Medulla oblongata (tissue), 1 donor: Measurements from ENCODE around the gene CCNDBP1.
"Not testable (repeated sequence)": the region's sequence is repeated elsewhere in the genome, so short reads cannot be mapped to it uniquely, and the experiment has no call there.

ENCODE experiments used
- DNase-seq: peaks from one replicate; pipeline ENCODE4 v3.0.0-alpha.2; 2015; ENCODE audit errors: extremely low spot score

Gene CCNDBP1, protein sequence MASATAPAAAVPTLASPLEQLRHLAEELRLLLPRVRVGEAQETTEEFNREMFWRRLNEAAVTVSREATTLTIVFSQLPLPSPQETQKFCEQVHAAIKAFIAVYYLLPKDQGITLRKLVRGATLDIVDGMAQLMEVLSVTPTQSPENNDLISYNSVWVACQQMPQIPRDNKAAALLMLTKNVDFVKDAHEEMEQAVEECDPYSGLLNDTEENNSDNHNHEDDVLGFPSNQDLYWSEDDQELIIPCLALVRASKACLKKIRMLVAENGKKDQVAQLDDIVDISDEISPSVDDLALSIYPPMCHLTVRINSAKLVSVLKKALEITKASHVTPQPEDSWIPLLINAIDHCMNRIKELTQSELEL

DNA sequence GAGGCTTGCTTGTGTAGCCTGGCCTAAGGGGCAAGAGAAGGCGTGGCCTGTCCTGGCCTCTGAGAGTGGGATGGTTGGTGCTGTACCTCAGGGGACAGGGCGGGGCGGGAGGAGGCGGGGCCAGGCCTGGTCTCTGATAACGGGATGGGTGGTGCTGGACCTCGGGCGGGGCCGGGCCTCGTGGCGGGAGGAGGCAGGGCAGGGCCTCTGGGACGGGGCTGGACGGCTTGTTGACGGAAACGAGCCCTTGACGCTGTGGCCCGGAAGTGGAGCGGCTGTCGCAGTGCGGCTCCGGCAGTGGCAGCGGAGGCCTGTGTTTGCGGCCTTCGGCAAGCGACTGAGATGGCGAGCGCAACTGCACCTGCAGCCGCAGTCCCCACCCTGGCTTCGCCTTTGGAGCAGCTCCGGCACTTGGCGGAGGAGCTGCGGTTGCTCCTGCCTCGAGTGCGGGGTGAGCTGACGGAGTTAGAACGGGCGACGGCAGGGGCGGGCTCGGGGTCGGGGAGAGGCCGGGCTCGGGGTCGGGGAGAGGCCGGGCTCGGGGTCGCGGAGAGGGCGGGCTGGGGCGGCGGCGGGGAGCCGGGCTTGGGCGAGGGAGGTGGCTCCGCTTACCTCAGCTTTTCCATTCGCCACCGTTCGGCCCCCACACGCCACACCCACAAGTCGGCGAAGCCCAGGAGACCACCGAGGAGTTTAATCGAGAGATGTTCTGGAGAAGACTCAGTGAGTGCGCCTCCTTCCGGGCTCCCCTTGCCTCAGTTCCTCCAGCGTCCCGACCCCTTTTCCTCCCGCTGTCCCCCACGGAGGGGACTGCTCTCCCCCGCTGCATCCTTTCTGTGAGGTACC is at the start of gene CCNDBP1:
Gene CCNDBP1 (plus strand): TSS at position 247 of the 846 bp plus-strand sequence. CDS start 96 bp downstream, at position 343.
- DNase-seq: peak; percentile 77

- DNase-seq: no peak
Measured at GRCh38 chr15:43143203-43143941, 41.8 kb upstream of the CCNDBP1 start.

DNA sequence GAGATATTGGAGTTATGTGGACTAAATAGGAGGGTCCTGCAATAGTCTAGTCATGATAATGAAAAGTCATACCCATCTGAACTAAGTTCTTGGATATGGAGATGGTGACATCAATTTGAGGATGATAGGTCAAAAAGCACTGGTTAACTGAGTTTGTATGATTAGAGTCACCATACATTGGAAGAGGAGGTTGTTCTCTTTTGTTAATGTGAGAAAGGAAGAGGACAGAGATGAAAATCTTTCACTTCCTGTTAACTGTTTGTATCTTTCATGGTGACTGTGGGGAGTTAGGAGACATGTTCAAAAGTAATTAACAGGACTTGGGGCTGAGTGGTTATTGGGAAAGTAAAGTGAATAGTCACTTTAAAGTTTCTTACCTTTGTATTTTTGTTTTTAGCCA is 40.7 kb upstream of the CCNDBP1 start:
- no peak for DNase-seq

GRCh38 chr15:43146184-43146583 is 39.0 kb upstream of the CCNDBP1 start:
- no peak for DNase-seq

DNA sequence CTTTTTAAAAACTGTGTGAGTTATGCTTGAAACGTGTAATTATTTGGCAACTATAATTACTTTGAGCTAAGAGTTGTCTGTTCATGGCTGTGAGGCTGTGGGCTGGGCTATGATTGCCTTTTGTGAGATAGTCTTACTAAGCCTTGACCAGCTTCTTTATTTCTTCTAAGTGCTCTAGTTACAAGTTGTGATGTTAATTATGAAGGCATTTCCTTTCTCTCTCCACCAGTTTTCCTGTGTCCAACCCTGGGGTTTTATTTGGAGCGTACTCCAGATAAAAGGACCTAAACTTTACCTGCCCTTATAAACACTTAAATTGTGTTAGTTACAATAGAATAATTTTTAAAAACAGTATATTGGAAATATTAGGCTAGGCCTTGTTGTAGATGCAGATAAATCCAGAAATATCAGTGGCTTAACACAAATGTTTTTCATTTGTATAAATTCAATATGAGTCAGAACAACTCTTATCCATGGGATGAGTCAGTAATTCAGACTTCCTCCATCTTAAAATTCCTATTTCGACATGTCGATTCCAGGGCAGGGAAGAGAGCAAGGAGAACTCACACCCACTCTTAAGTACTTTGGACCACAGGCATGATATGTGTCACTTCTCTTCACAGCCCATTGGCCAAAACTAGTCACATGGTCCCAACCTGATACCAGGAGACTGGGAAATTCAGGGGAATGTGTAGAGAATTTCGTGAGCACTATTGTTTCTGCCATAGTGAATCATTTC is 34.8 kb upstream of the CCNDBP1 start:
- no peak for DNase-seq

DNA sequence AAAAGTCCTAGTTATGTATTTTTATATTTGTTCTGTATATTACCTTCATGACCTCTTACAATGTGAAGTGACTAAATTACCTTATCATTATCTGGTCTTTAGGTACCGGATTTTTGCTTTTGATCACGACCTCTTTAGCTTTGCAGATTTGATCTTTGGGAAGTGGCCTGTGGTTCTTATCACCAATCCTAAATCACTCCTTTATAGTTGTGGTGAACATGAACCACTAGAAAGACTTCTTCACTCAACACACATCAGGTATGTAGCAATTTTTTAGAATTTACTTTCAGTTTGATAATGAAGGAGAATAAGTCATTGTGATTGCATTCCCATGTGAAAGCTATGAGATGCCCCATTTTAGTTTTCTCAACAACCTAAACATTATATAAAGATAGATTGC is 33.5 kb upstream of the CCNDBP1 start:
- no peak for DNase-seq

- no peak for DNase-seq
Measured at GRCh38 chr15:43153269-43153668, 31.9 kb upstream of the CCNDBP1 start.

GRCh38 chr15:43165801-43166325 is 19.3 kb upstream of the CCNDBP1 start:
- DNase-seq: no peak

DNA sequence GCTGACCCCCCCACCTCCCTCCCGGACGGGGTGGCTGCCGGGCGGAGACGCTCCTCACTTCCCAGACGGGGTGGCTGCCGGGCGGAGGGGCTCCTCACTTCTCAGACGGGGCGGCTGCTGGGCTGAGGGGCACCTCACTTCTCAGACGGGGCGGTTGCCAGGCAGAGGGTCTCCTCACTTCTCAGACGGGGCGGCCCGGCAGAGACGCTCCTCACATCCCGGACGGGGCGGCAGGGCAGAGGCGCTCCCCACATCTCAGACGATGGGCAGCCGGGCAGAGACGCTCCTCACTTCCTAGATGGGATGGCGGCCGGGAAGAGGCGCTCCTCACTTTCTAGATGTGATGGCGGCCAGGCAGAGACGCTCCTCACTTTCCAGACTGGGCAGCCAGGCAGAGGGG is 17.9 kb upstream of the CCNDBP1 start:
- DNase-seq: not testable (repeated sequence)

DNA sequence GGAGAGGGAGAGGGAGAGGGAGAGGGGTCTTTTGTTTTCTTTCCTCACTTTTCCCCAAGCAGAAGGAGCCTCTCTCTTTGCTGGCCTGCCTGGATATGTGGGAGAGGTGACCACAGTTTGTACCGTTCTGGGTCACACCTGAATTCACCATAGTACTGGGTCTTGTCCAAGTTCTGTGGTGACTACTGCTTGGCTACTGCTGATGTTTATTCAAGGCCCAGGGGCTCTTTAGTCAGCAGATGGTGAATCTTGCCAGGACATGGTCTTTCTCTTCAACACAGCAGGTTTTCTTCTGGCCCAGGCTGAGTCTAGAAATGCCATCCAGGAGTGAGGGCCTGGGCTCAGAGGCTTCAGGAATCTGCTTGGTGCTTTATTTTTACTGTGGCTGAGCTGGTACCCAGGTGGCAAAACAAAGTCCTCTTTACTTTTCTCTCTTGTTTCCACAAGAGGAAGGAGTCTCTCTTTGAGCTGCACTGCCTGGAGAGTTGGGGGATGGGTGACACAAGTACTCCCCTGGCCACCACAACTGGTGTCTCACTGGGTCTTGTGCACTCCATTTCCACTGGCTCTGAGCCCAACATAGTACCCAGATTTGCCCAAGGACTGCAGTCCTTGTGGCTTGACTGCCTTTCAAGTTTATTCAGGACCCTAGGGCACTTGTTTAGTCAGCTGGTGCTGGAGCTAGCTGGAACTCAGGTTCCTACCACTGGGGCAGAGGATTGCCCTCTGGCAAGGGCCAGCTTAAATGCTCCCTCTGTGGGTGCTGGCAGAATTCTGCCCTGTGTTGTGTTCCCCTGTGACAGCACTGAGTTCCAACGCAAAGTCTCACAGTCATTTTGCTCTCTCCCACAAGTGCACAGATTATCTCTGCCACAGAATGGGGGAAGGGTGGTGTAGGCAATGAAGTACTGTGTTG is 16.8 kb upstream of the CCNDBP1 start:
- peak; percentile 24 for DNase-seq

DNA sequence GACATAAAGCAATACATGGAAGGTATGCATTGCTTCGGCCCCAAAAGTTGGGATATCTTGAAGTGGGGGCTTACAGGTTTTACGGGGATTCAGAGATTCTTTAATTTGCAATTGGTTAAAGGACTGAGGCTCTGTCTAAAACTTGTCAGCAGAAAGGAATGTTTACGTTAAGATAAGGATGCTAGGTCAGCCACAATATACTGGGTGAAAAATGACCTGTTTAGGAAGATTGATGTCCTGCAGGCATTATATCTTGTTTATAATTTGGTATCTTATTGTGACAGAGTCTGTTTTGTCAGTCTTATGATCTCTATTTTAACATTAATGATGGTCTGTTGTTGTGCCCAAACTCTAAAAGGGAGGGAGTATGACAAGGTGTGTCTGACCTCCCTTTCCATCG is 15.3 kb upstream of the CCNDBP1 start:
- DNase-seq: no peak

DNA sequence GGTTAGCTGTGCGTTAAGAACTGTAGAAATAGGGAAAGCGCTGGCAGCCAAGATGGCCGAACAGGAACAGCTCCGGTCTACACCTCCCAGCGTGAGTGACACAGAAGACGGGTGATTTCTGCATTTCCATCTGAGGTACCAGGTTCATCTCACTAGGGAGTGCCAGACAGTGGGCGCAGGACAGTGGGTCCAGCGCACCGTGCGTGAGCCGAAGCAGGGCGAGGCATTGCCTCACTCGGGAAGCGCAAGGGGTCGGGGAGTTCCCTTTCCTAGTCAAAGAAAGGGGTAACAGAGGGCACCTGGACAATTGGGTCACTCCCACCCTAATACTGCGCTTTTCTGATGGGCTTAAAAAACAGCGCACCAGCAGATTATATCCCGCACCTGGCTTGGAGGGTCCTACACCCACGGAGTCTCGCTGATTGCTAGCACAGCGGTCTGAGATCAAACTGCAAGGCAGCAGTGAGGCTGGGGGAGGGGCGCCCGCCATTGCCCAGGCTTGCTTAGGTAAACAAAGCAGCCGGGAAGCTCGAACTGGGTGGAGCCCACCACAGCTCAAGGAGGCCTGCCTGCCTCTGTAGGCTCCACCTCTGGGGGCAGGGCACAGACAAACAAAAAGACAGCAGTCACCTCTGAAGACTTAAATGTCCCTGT is 9.4 kb upstream of the CCNDBP1 start:
- not testable (repeated sequence) for DNase-seq

- DNase-seq: not testable (repeated sequence)
Measured at GRCh38 chr15:43177147-43177546, 8.1 kb upstream of the CCNDBP1 start.

DNA sequence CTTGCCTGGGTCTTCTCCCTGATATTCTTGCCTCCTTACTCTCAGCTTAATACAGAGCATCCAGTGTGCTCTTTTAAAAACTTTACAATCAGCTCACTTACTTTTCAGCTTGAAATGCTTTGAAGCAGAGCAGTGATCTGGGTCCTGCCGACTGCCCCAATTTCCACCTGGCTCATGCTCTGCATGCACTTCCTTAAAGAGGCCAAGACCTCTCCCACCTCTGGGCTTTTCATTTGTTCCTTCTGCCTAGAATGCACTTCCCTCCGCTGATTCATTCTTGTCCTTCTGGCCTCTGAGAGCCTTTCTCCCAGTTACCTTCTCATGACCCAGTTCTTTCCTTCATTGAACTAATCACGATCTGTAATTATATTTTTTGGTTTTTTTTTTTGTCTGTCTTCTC is 1.9 kb upstream of the CCNDBP1 start:
- DNase-seq: no peak

GRCh38 chr15:43184407-43185124 is 637 bp upstream of the CCNDBP1 start:
- DNase-seq: no peak

GRCh38 chr15:43186003-43186353 is 775 bp downstream of the CCNDBP1 start:
- DNase-seq: no peak

GRCh38 chr15:43187544-43188155 is 2.4 kb downstream of the CCNDBP1 start:
- peak; percentile 34 for DNase-seq

DNA sequence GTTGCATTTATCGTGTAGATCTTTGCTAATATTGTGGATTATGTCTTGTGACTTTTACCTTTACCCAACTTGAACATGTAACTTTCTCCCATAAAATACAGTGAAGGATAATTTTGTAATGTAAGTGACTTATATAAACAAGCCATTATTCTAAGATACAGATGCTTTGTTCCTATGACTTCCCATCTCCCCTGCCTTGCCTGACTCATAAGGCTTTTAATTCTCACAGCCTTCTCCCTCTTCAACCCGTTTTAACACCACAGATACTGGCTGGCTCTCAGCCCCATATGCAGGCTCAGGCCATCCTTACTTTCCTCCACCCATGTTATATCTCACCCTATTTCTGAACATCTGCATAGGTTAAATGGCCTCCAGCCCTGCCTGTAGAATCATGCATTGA is 4.1 kb downstream of the CCNDBP1 start:
- no peak for DNase-seq

GRCh38 chr15:43190178-43190577 is 5.0 kb downstream of the CCNDBP1 start:
- no peak for DNase-seq
